ENCODE measurements around the gene FAM174C. TPM values are rescaled to one million over a fixed set of nuclear protein-coding genes. Genes with fewer than 3 reads are reported as not detected.

FAM174C gene
- total and polyA plus RNA-seq, 2 of the 8 experiments (the other 6 are each of a cell fraction or from before 2014, with no cell fraction given) = 44.5 to 125 TPM

DNA sequence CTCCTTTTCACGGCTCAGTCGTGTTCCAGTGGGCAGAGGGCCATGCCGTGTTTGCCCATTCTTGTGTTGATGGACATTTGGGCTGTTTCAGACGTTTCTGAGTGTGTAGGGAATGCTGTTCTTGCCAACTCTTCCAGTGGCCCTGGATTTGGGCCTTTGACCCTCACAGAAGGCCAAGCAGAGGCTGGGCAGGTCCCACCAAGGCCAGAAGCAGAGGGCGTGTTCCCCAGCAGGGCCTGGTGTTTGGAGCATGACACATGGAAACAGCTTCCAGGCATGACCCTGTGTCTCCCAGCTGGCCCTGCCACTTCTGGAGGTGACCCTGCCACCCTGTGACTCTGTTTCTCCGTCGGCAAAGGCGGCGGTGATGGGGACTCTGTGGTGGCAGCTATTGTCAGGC lies 46.2 kb downstream of the FAM174C start (continued):
- TF ChIP-seq GABPA (IDR thresholded peaks at IDR 0.05; ENCODE audit: borderline replicate concordance, insufficient read depth, low read length) (no peak), TAF1 (IDR thresholded peaks at IDR 0.05; ENCODE audit: low read depth, low read length) (no peak)

Measured in H1 (cell line).